Measurements from ENCODE around the gene LPP.

Gene LPP

GRCh38 chr3:188841906-188842305, 687.9 kb downstream of the LPP start:
- DNase-seq (ENCODE audit: low read depth), result no peak

- DNase-seq (ENCODE audit: low read depth), result no peak
Observed at GRCh38 chr3:188842639-188843038, 688.7 kb downstream of the LPP start.

GRCh38 chr3:188844096-188844495, 690.1 kb downstream of the LPP start:
- no peak for DNase-seq (ENCODE audit: low read depth)

GRCh38 chr3:188845514-188845913, 691.6 kb downstream of the LPP start:
- no peak for DNase-seq (ENCODE audit: low read depth)

GRCh38 chr3:188848947-188849346, 695.0 kb downstream of the LPP start:
- DNase-seq (ENCODE audit: low read depth), result no peak

- peak; percentile 44 for DNase-seq (ENCODE audit: low read depth)
Observed at GRCh38 chr3:188853856-188854771, 700.2 kb downstream of the LPP start.

- no peak for DNase-seq (ENCODE audit: low read depth)
Observed at GRCh38 chr3:188854772-188855149, 700.8 kb downstream of the LPP start.

GRCh38 chr3:188855675-188856074, 701.7 kb downstream of the LPP start:
- no peak for DNase-seq (ENCODE audit: low read depth)

GRCh38 chr3:188860147-188860546, 706.2 kb downstream of the LPP start:
- no peak for DNase-seq (ENCODE audit: low read depth)

GRCh38 chr3:188861842-188862744, 708.1 kb downstream of the LPP start:
- no peak for DNase-seq (ENCODE audit: low read depth)

- DNase-seq (ENCODE audit: low read depth), result peak; percentile 73
Observed at GRCh38 chr3:188863999-188864406, 710.0 kb downstream of the LPP start.

- DNase-seq (ENCODE audit: low read depth), result no peak
Observed at GRCh38 chr3:188867691-188868265, 713.8 kb downstream of the LPP start.

- no peak for DNase-seq (ENCODE audit: low read depth)
Observed at GRCh38 chr3:188868803-188869202, 714.8 kb downstream of the LPP start.

- DNase-seq (ENCODE audit: low read depth), result no peak
Observed at GRCh38 chr3:188869628-188870027, 715.7 kb downstream of the LPP start.

GRCh38 chr3:188870431-188870830, 716.5 kb downstream of the LPP start:
- DNase-seq (ENCODE audit: low read depth), result no peak

- DNase-seq (ENCODE audit: low read depth), result no peak
Observed at GRCh38 chr3:188874576-188874975, 720.6 kb downstream of the LPP start.

- DNase-seq (ENCODE audit: low read depth), result no peak
Observed at GRCh38 chr3:188875413-188875812, 721.5 kb downstream of the LPP start.

GRCh38 chr3:188876370-188876769, 722.4 kb downstream of the LPP start:
- no peak for DNase-seq (ENCODE audit: low read depth)

GRCh38 chr3:188877381-188877780, 723.4 kb downstream of the LPP start:
- no peak for DNase-seq (ENCODE audit: low read depth)

GRCh38 chr3:188878076-188878475, 724.1 kb downstream of the LPP start:
- DNase-seq (ENCODE audit: low read depth), result no peak

GRCh38 chr3:188881954-188882641, 728.1 kb downstream of the LPP start:
- peak; percentile 64 for DNase-seq (ENCODE audit: low read depth)
